Retinal pigment epithelial cell (primary cell): Measurements from ENCODE around the gene RELN.

ENCODE experiments used
- DNase-seq: peaks from one replicate; pipeline ENCODE4 v3.0.0-alpha.2; 2010; ENCODE audit warnings: low read depth
- H3K4me3 ChIP-seq: 2 replicates; pipeline ENCODE4 v1.5.1; 2011; ENCODE audit warnings: mild to moderate bottlenecking, low read length, control low read depth, moderate library complexity
- TF ChIP-seq, protein P1 (sequence below): conservative IDR thresholded peaks from 2 replicates; pipeline ENCODE4 v1.5.1; 2011; ENCODE audit warnings: low read depth, low read length, control low read depth, inconsistent platforms

RELN gene

DNA sequence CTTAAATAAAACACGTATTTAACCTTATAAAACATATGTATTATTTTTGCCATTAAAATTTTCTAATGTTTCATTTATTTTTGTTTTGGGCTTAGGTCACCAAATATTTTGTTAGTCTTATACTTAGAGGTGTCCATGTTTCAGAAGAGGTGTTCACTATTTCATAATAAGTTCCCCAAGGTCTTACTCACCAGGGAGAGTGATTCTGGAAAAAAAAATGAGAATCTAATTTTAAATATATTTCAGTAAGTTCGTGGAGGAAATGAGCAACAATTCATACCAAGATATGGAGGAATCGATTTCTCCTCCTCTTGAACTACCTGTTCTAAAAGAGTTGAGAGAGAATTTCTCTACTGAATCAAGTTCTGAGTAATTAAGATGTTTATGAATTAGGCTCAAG lies 271.9 kb downstream of the RELN start:
- H3K4me3 ChIP-seq: no peak overlapping the region
- TF ChIP-seq, protein P1, sequence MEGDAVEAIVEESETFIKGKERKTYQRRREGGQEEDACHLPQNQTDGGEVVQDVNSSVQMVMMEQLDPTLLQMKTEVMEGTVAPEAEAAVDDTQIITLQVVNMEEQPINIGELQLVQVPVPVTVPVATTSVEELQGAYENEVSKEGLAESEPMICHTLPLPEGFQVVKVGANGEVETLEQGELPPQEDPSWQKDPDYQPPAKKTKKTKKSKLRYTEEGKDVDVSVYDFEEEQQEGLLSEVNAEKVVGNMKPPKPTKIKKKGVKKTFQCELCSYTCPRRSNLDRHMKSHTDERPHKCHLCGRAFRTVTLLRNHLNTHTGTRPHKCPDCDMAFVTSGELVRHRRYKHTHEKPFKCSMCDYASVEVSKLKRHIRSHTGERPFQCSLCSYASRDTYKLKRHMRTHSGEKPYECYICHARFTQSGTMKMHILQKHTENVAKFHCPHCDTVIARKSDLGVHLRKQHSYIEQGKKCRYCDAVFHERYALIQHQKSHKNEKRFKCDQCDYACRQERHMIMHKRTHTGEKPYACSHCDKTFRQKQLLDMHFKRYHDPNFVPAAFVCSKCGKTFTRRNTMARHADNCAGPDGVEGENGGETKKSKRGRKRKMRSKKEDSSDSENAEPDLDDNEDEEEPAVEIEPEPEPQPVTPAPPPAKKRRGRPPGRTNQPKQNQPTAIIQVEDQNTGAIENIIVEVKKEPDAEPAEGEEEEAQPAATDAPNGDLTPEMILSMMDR: no peak
- DNase-seq: no peak

DNA sequence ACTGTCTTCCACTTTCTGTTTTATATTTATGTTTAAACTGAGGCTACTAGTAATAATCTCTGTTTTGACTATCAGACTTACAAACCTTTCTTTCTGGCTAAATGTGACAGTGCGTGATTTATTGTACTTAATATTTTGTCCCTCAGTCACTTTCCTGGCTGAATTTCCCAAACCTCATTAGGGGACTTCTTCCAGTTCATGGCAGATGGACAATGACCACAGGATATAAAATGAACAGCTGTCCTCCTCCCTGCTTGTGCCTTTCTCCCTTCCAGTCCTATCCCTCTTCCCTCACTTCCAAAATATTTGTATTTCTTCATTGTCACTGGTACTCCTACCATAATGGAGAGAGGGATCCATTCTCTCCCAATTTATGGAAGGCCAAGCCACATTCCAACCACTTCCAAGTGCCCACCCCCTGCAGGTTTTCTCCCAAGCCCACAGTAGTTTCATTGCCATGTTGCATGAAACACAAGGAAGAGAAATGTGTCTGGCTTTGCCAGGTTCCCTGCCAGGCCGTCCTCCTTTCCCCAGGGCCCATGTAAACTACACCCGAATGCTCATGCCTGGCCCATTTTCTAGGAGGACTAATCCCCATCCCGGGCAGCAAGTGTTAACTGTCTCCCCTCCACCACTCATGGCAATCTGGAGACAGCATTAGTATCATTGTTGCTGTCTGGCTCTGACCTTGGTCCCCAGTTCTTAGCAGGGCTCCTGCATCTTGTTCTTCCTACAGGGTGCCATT lies 273.9 kb downstream of the RELN start:
- TF ChIP-seq, protein P1: no peak
- H3K4me3 ChIP-seq: no peak overlapping the region
- DNase-seq: no peak

DNA sequence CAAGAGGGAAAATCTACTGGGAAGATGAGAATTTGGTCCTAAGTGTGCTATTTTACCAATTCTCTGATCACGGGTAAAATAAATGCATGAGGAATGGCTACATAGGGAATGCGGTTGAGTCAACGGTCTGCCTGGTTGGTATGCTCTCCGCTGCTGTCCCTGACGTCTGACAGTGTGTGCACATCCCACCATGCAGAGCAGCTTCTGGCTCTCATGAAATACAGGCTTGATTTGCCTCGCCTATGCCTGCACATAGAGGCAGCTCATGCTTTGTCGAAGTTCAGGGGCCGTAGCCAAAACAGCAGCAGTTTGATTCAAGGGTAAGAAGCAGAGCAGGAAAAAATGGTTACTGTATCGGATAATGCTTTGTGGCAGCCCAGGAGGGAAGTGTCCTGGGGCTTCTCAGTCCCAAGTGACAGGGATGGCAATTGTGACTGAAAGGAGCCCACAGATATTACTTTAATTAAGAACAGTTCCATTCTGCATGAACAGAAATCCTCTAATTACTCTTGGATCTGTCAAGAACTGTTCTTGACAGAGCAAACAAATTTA lies 275.0 kb downstream of the RELN start:
- H3K4me3 ChIP-seq: no peak overlapping the region
- DNase-seq: no peak
- TF ChIP-seq, protein P1: no peak

DNA sequence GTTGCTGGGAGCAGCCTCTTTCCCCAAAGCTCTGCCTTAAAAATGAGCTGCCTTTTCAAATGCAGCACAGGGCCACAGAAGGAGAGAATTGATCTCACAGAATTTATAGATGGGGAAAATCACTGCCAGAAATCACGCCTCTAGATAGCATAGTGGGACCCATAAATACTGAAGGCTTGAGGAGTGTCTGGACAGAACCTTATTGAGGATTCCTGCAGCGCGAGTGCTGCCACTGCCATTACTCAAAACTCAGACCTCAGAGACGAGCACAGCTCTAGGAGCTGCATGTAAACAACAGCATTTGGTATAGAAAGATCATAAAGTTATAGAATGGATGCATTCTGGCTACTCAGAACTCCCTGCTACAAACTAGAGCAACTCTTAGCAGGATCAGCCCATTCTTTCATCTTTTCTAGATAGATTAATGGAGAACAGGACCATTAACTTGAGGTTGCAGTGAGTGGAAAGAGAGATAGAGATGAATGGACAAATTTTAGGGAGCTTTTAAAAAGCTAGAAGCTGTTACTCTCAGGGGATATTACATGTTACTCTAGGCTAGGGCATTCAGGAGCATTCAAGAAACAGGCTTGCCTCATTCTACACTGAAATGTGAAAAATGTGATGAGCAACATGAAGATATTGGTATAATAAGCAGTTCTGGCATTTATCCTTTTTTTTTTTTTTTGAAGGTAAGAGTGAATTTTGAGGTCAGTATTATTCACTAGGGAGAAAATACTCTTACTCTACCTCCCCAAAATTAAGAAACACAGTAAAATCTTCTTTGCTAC lies 276.3 kb downstream of the RELN start:
- H3K4me3 ChIP-seq: no peak overlapping the region
- TF ChIP-seq, protein P1: no peak
- DNase-seq: no peak

DNA sequence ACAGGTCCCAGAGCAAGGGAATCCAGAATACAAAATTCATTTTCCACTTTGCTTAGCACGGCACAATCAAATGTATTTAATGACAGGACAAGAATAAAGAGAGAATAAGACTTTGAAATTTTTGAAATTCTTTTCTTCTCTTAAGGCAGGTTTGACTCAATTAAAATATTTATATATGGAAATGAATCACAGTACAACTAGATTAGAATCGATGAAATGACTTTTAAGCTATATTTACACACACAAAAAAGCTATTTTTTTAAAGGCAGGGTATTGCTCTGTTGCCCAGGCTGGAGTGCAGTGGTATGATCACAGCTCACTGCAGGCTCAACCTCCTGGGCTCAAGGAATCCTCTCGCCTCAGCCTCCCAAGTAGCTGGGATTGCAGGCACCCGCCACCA lies 278.0 kb downstream of the RELN start:
- TF ChIP-seq, protein P1: no peak
- DNase-seq: no peak
- H3K4me3 ChIP-seq: no peak overlapping the region

DNA sequence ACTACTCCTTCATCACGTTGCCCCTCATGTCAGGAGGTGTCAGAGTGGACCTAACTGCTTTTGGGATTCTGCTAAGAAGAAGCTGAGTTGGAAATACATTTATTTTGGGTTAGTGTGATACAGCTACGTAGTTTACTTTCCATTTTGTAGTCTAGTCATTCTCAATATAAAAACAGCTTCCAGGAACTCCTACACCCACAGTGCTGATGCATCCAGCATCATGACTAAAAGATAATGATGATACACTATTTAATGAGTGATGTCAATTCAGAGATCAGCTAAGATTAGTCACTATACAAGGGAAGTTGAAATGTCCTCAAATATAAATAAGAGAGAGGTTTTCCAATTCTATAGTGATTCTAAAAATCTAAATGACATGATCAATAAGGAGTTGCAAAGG lies 279.2 kb downstream of the RELN start:
- DNase-seq: no peak
- TF ChIP-seq, protein P1: no peak
- no peak overlapping the region for H3K4me3 ChIP-seq
